H54 (cell line): Measurements from ENCODE around the gene ATP10A.
"Not testable (repeated sequence)": the region's sequence is repeated elsewhere in the genome, so short reads cannot be mapped to it uniquely, and the experiment has no call there.

Experiments used
- DNase-seq: peaks from one replicate; pipeline ENCODE4 v3.0.0; 2011; ENCODE audit warnings: low spot score, mixed read lengths; ENCODE audit not compliant: insufficient read length
- FAIRE-seq: peaks from 3 replicates; lab custom pipeline; 2011; peaks lifted over from hg19 to GRCh38; lab: Jason Lieb, UNC
- POLR2A ChIP-seq: IDR thresholded peaks from 2 replicates; pipeline ENCODE4 v1.6.1; 2011; ENCODE audit warnings: low read depth, mild to moderate bottlenecking, low read length

Gene ATP10A

GRCh38 chr15:25892126-25892525 lies 29.0 kb upstream of the ATP10A start:
- no peak for FAIRE-seq
- no peak for DNase-seq
- TF ChIP-seq POLR2A: no peak

GRCh38 chr15:25891081-25891480 lies 28.0 kb upstream of the ATP10A start:
- TF ChIP-seq POLR2A: no peak
- DNase-seq (no peak), FAIRE-seq (no peak)

- no peak for TF ChIP-seq POLR2A
- FAIRE-seq (no peak), DNase-seq (no peak)
Measured at GRCh38 chr15:25890529-25890928, 27.4 kb upstream of the ATP10A start.

GRCh38 chr15:25887870-25888269 lies 24.7 kb upstream of the ATP10A start:
- TF ChIP-seq POLR2A: no peak
- FAIRE-seq (no peak), DNase-seq (no peak)

GRCh38 chr15:25886498-25887140 lies 23.5 kb upstream of the ATP10A start:
- TF ChIP-seq POLR2A: no peak
- FAIRE-seq (no peak), DNase-seq (no peak)

GRCh38 chr15:25884370-25884769 lies 21.2 kb upstream of the ATP10A start:
- TF ChIP-seq POLR2A: no peak
- DNase-seq (no peak), FAIRE-seq (no peak)

- TF ChIP-seq POLR2A: no peak
- no peak for FAIRE-seq
- DNase-seq: no peak
Measured at GRCh38 chr15:25883463-25884259, 20.5 kb upstream of the ATP10A start.

GRCh38 chr15:25882466-25882865 lies 19.3 kb upstream of the ATP10A start:
- no peak for FAIRE-seq
- no peak for TF ChIP-seq POLR2A
- no peak for DNase-seq

- not testable (repeated sequence) for DNase-seq, FAIRE-seq
Measured at GRCh38 chr15:25880877-25881276, 17.8 kb upstream of the ATP10A start.

GRCh38 chr15:25880411-25880810 lies 17.3 kb upstream of the ATP10A start:
- FAIRE-seq: no peak
- DNase-seq: no peak
- no peak for TF ChIP-seq POLR2A

GRCh38 chr15:25879438-25879837 lies 16.3 kb upstream of the ATP10A start:
- no peak for FAIRE-seq
- DNase-seq: no peak
- TF ChIP-seq POLR2A: no peak

GRCh38 chr15:25877681-25878080 lies 14.6 kb upstream of the ATP10A start:
- no peak for FAIRE-seq
- no peak for DNase-seq
- no peak for TF ChIP-seq POLR2A

- TF ChIP-seq POLR2A: no peak
- DNase-seq: no peak
- no peak for FAIRE-seq
Measured at GRCh38 chr15:25876231-25877140, 13.4 kb upstream of the ATP10A start.

GRCh38 chr15:25875566-25875965 lies 12.4 kb upstream of the ATP10A start:
- no peak for FAIRE-seq
- DNase-seq: no peak
- TF ChIP-seq POLR2A: no peak
